ENCODE results near the gene NPAT.

DNA sequence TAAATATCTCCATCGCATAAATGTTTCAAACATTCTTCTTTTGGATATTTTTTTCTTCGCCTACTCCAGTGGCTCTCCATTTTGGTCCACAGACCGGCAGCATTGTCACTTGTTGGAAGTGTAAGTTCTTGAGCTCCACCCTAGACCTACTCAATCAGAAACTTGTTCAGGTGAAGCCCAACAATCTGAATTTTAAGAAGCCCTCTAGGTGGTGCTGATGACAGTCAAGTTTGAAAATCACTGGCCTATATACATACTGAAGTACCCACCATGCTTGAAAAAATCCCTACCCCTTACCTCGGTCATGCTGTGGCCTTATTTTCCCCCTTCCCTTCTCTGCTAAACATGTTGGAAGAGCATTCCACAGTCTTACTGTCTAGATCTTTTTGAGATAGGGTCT, 111.3 kb downstream of the NPAT start:
- no peak for TF ChIP-seq POLR2A (IDR thresholded peaks at IDR 0.05; ENCODE audit: low read depth, low read length)
- no peak for TF ChIP-seq POLR2AphosphoS5 (IDR thresholded peaks at IDR 0.05; ENCODE audit: low read depth, low read length)
- no peak for TF ChIP-seq TAF1 (IDR thresholded peaks at IDR 0.05; ENCODE audit: low read depth, low read length)
- TF ChIP-seq SPI1 (IDR thresholded peaks at IDR 0.05; ENCODE audit: low read depth, low read length), result no peak

Measured in GM12891 (cell line).